SK-N-SH (cell line): ENCODE results near the gene SLC35F4. TPM values are rescaled to one million over a fixed set of nuclear protein-coding genes. Genes with fewer than 3 reads are reported as not detected.

ENCODE experiments used
- CTCF ChIA-PET: fragments of 300-600, 350-600 bp; formaldehyde crosslinking; extraction: SDS; loops from one replicate; lab custom pipeline; 2021; lab: Yijun Ruan, JAX
- POLR2A ChIA-PET: fragments of 350-600 bp; sonication (Branson Sonifier 250); formaldehyde crosslinking; extraction: SDS; loops from one replicate; lab custom pipeline; 2020; ENCODE audit warnings: antibody characterized with exemption, inconsistent platforms; lab: Yijun Ruan, JAX
- DNase-seq: peaks from one replicate; pipeline ENCODE4 v3.0.0; 2012
- H2AFZ ChIP-seq: fragments of 200-600 bp; sonication (generic); 2 replicates; pipeline ENCODE4 v1.8.1; 2016; ENCODE audit warnings: antibody characterized with exemption, mild to moderate bottlenecking, low read depth
- H3F3A ChIP-seq: fragments of 200-600 bp; sonication (generic); replicated peaks from 2 replicates; pipeline ENCODE3; 2016; ENCODE audit warnings: antibody characterized with exemption, mild to moderate bottlenecking; ENCODE audit not compliant: insufficient read depth
- H3K27ac ChIP-seq, 2 experiments: fragments of 200-500 bp in 1 of 2; fragments of 200-600 bp in 1 of 2; sonication (Bioruptor generic) in 1 of 2; sonication (generic), shearing (Covaris generic) in 1 of 2; 2 replicates each; pipeline versions ENCODE4 v1.5.1 to v1.6.1; 2014 to 2016; ENCODE audit warnings: low read depth in 2 of 2, inconsistent platforms in 1 of 2, low read length in 1 of 2, mild to moderate bottlenecking in 1 of 2, mixed read lengths in 1 of 2
- H3K27me3 ChIP-seq: fragments of 200-600 bp; sonication (generic), shearing (Covaris generic); 2 replicates; pipeline ENCODE4 v1.6.1; 2016; ENCODE audit warnings: mixed run types; ENCODE audit not compliant: insufficient read depth
- H3K36me3 ChIP-seq, 2 experiments: fragments of 200-500 bp in 1 of 2; fragments of 200-600 bp in 1 of 2; sonication (Bioruptor generic) in 1 of 2; sonication (generic) in 1 of 2; replicated peaks in 1 of 2; 2 replicates each; pipeline versions ENCODE3 to v1.5.1; 2014 to 2016; ENCODE audit warnings: low read length in 1 of 2, mild to moderate bottlenecking in 1 of 2; ENCODE audit not compliant: insufficient read depth in 2 of 2, control insufficient read depth in 1 of 2
- H3K4me1 ChIP-seq, 2 experiments: fragments of 200-500 bp in 1 of 2; fragments of 200-600 bp in 1 of 2; sonication (Bioruptor generic) in 1 of 2; sonication (generic), shearing (Covaris generic) in 1 of 2; 2 replicates each; pipeline versions ENCODE4 v1.5.1 to v1.6.1; 2014 to 2016; ENCODE audit warnings: low read depth in 1 of 2, low read length in 1 of 2, mixed run types in 1 of 2; ENCODE audit not compliant: insufficient read depth in 2 of 2, control insufficient read depth in 1 of 2
- H3K4me2 ChIP-seq: fragments of 200-600 bp; sonication (generic), shearing (Covaris generic); 2 replicates; pipeline ENCODE4 v1.6.1; 2017; ENCODE audit warnings: mixed run types
- H3K4me3 ChIP-seq, 2 experiments: fragments of 200-500 bp in 1 of 2; fragments of 200-600 bp in 1 of 2; sonication (Bioruptor generic) in 1 of 2; sonication (generic), shearing (Covaris generic) in 1 of 2; 2 replicates each; pipeline versions ENCODE4 v1.5.1 to v1.8.1; 2014 to 2016; ENCODE audit warnings: low read depth in 2 of 2, inconsistent platforms in 1 of 2, low read length in 1 of 2, mild to moderate bottlenecking in 1 of 2, mixed read lengths in 1 of 2, moderate library complexity in 1 of 2
- H3K79me2 ChIP-seq: fragments of 200-600 bp; sonication (generic); 2 replicates; pipeline ENCODE4 v1.8.1; 2017; ENCODE audit warnings: mild to moderate bottlenecking; ENCODE audit not compliant: insufficient read depth
- H3K9ac ChIP-seq: fragments of 200-600 bp; sonication (generic); 2 replicates; pipeline ENCODE4 v1.6.1; 2017; ENCODE audit warnings: mixed run types
- H3K9me2 ChIP-seq: fragments of 200-600 bp; sonication (generic); 2 replicates; pipeline ENCODE4 v1.6.1; 2017; ENCODE audit warnings: mixed run types
- H3K9me3 ChIP-seq: fragments of 200-600 bp; sonication (generic); 2 replicates; pipeline ENCODE4 v1.6.1; 2017; ENCODE audit warnings: mixed run types, mild to moderate bottlenecking, moderate library complexity
- H4K20me1 ChIP-seq: fragments of 200-600 bp; sonication (generic); 2 replicates; pipeline ENCODE4 v1.6.1; 2017; ENCODE audit warnings: mild to moderate bottlenecking, mixed run types; ENCODE audit not compliant: insufficient read depth
- FOXJ3 ChIP-seq: sonication (generic); formaldehyde crosslinking; IDR thresholded peaks from 2 replicates; pipeline ENCODE4 v1.5.1; 2020; ENCODE audit warnings: mild to moderate bottlenecking, missing genetic modification reagents
- GABPA ChIP-seq: IDR thresholded peaks from 2 replicates; pipeline ENCODE4 v1.4.0; 2012; ENCODE audit warnings: low read depth, mild to moderate bottlenecking
- GATA2 ChIP-seq: sonication (generic); formaldehyde crosslinking; IDR thresholded peaks from 2 replicates; pipeline ENCODE4 v1.5.0; 2020; ENCODE audit warnings: mild to moderate bottlenecking, missing genetic modification reagents
- YY1 ChIP-seq: IDR thresholded peaks from 2 replicates; pipeline ENCODE4 v1.4.0; 2012; ENCODE audit warnings: low read depth, mild to moderate bottlenecking
- polyA plus RNA-seq, 3 experiments: library from polyadenylated mRNA; depleted of rRNA; stranded (reverse); fragments of >200 nt; gene quantifications; 2 replicates each; pipeline ENCODE4 v1.2.3, GENCODE V29; 2012
- TF ChIP-seq, protein P1 (sequence below): IDR thresholded peaks from 2 replicates; pipeline ENCODE4 v1.4.0; 2012; ENCODE audit warnings: low read depth, borderline replicate concordance

Gene SLC35F4
- polyA plus RNA-seq, 1 of the 3 experiments (the other 2 are of a cell fraction) = not detected

DNA sequence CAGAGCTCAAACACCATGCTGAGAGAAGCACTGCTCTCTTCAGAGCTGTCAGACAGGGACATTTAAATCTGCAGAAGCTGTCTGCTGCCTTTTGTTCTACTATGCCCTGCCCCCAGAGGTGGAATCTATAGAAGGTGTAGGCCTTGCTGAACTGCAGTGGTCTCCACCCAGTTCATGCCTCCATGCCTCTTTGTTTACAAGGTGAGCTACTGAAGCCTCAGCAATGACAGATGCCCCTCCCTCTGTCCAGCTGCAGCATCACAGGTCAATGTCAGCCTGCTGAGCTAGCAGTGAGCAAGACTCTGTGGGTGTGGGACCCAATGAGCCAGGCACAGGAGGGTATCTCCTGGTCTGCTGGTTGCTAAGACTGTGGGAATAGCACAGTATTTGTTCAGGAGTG lies 346.8 kb downstream of the SLC35F4 start:
- Histone ChIP-seq H3K4me2 (no peak overlapping the region), H3K27me3 (no peaks in the 10 kb centered on the region), H3K9me2 (no peaks in the 10 kb centered on the region), H3K9me3 (no peaks in the 10 kb centered on the region), H2AFZ (no peak overlapping the region), H3K27ac (no peak overlapping the region), H4K20me1 (no peaks in the 10 kb centered on the region), H3K79me2 (no peaks in the 10 kb centered on the region), H3K4me1 (no peaks in the 10 kb centered on the region), H3K4me3 (no peak overlapping the region), H3F3A (no peaks in the 10 kb centered on the region), H3K36me3 (no peaks in the 10 kb centered on the region), H3K9ac (no peak overlapping the region)
- ChIA-PET CTCF (interaction anchor here (1.4 kb wide), 1 partner anchor 29 kb away, joined by 3 read pairs; no protein-coding TSS in a partner anchor), POLR2A (no interaction called here)
- TF ChIP-seq FOXJ3 (CRISPR knock-in tag) (no peak), YY1 (no peak), GATA2 (CRISPR knock-in tag) (no peak), GABPA (no peak)
- TF ChIP-seq, protein P1, sequence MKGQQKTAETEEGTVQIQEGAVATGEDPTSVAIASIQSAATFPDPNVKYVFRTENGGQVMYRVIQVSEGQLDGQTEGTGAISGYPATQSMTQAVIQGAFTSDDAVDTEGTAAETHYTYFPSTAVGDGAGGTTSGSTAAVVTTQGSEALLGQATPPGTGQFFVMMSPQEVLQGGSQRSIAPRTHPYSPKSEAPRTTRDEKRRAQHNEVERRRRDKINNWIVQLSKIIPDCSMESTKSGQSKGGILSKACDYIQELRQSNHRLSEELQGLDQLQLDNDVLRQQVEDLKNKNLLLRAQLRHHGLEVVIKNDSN = no peak
- no peak for DNase-seq
